CD8-positive, alpha-beta memory T cell (primary cell): Measurements from ENCODE around the gene NCBP1. TPM values are rescaled to one million over a fixed set of nuclear protein-coding genes. Genes with fewer than 3 reads are reported as not detected.

Experiments used
- CTCF ChIA-PET: fragments of 350-600 bp; sonication (Branson Sonifier 250); formaldehyde crosslinking; loops from one replicate; lab custom pipeline; 2021; ENCODE audit warnings: antibody characterized with exemption; lab: Charles Lee
- POLR2A ChIA-PET: fragments of 350-600 bp; sonication (Branson Sonifier 250); formaldehyde crosslinking; loops from one replicate; lab custom pipeline; 2021; ENCODE audit warnings: antibody characterized with exemption; lab: Charles Lee
- DNase-seq, 5 donors: peaks; one replicate each; pipeline versions ENCODE4 v3.0.0 to v3.0.0-alpha.2; 2020 to 2022; ENCODE audit warnings: mixed read lengths in 1 of 5
- H3K27ac ChIP-seq: one replicate; pipeline ENCODE4 v1.7.0; 2013; ENCODE audit warnings: low read depth, mild to moderate bottlenecking, low read length, moderate library complexity
- H3K27me3 ChIP-seq: 2 replicates; pipeline ENCODE4 v1.7.0; 2013; ENCODE audit warnings: low read length, mild to moderate bottlenecking; ENCODE audit not compliant: insufficient read depth, poor library complexity, severe bottlenecking
- H3K36me3 ChIP-seq: 2 replicates; pipeline ENCODE4 v1.7.0; 2013; ENCODE audit warnings: mild to moderate bottlenecking, low read length, moderate library complexity; ENCODE audit not compliant: insufficient read depth
- H3K4me1 ChIP-seq: 2 replicates; pipeline ENCODE4 v1.7.0; 2013; ENCODE audit warnings: mild to moderate bottlenecking, low read length, moderate library complexity; ENCODE audit not compliant: insufficient read depth
- H3K4me3 ChIP-seq: 2 replicates; pipeline ENCODE4 v1.7.0; 2013; ENCODE audit warnings: mild to moderate bottlenecking, low read length
- H3K9me3 ChIP-seq: 2 replicates; pipeline ENCODE4 v1.7.0; 2013; ENCODE audit warnings: mild to moderate bottlenecking, low read length
- H3K27ac Mint-ChIP-seq, 8 donors: one replicate each; pipeline ENCODE4 v1.8.0; 2020 to 2021; ENCODE audit warnings: mixed read lengths in 8 of 8, mild to moderate bottlenecking in 6 of 8, inconsistent platforms in 3 of 8, moderate library complexity in 3 of 8
- H3K27me3 Mint-ChIP-seq, 2 donors: one replicate each; pipeline ENCODE4 v1.8.0; 2020 to 2021; ENCODE audit warnings: mixed read lengths in 2 of 2, mild to moderate bottlenecking in 1 of 2, moderate library complexity in 1 of 2
- H3K36me3 Mint-ChIP-seq, 3 donors: one replicate each; pipeline ENCODE4 v1.8.0; 2020 to 2021; ENCODE audit warnings: mixed read lengths in 3 of 3, inconsistent platforms in 1 of 3, mild to moderate bottlenecking in 1 of 3
- H3K4me1 Mint-ChIP-seq, 3 donors: one replicate each; pipeline ENCODE4 v1.8.0; 2020 to 2021; ENCODE audit warnings: mixed read lengths in 3 of 3, inconsistent platforms in 1 of 3, mild to moderate bottlenecking in 1 of 3
- H3K4me3 Mint-ChIP-seq, 7 donors: one replicate each; pipeline ENCODE4 v1.8.0; 2020 to 2021; ENCODE audit warnings: mixed read lengths in 7 of 7, mild to moderate bottlenecking in 6 of 7, moderate library complexity in 4 of 7, inconsistent platforms in 2 of 7
- H3K9me3 Mint-ChIP-seq, 5 donors: one replicate each; pipeline ENCODE4 v1.8.0; 2020 to 2022; ENCODE audit warnings: mixed read lengths in 5 of 5, mild to moderate bottlenecking in 3 of 5, moderate library complexity in 2 of 5, inconsistent platforms in 1 of 5
- polyA plus RNA-seq: library from polyadenylated mRNA; unstranded; fragments of 300-500 nt; fragmentation: Illumina TruSeq; gene quantifications from one replicate; pipeline ENCODE4 v1.2.3, GENCODE V29; 2021
- total RNA-seq, 2 experiments: library from RNA; stranded (reverse); gene quantifications; one replicate each; pipeline ENCODE4 v1.2.3, GENCODE V29; 2021

Gene NCBP1
- total and polyA plus RNA-seq, 3 experiments from 2014 or later, result 15.4 to 49.6 (median 47.7) TPM

GRCh38 chr9:97628668-97629067, 5.0 kb upstream of the NCBP1 start:
- POLR2A ChIA-PET, result no interaction called here
- Histone ChIP-seq H3K4me3 (no peak overlapping the region), H3K27me3 (no peaks in the 10 kb centered on the region), H3K4me1 (peaks cover 12% of the 10 kb centered on the region), H3K36me3 (no peaks in the 10 kb centered on the region), H3K27ac (no peak overlapping the region), H3K9me3 (no peaks in the 10 kb centered on the region)
- Mint-ChIP-seq H3K27ac (peak overlapping the region in 1 of 8 donors; percentile 16), H3K27me3 (no peaks in the 10 kb centered on the region), H3K4me1 (peaks cover 17 to 43% (median 32%) of the 10 kb centered on the region in 3 donors), H3K36me3 (peaks cover 0 to 48% (median 10%) of the 10 kb centered on the region in 3 donors), H3K9me3 (no peaks in the 10 kb centered on the region), H3K4me3 (peak overlapping the region in 1 of 7 donors; percentile 63)
- CTCF ChIA-PET, result interaction anchor here (1.0 to 1.5 kb wide), 2 partner anchors 30 to 216 kb away, joined by 3 read pairs; no protein-coding TSS in a partner anchor
- DNase-seq, result no peak

DNA sequence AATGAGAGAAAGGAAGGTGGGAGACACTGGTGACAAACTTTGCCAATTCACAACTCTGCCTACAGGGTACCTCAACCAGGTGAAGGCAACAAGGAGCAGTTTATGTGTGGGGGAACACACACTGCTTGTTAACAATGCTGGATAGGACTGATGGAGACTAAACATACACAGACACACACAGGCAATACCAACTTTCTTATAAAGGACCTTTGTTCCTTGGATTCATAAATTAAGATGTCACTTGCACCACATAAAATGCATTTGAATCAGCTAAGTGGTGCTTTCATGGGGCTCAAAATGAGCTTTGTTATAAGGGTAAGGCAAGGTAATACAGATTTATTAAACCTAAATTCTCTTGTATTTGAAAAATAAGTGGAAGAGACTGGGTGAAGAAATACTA, 4.5 kb upstream of the NCBP1 start:
- DNase-seq, result no peak
- Histone ChIP-seq H3K36me3 (no peaks in the 10 kb centered on the region), H3K4me1 (peaks cover 12% of the 10 kb centered on the region), H3K4me3 (no peak overlapping the region), H3K9me3 (no peaks in the 10 kb centered on the region), H3K27ac (no peak overlapping the region), H3K27me3 (no peaks in the 10 kb centered on the region)
- H3K4me1 Mint-ChIP-seq, result peaks cover 21 to 45% (median 34%) of the 10 kb centered on the region in 3 donors
- peak overlapping the region in 1 of 8 donors; percentile 16 for H3K27ac Mint-ChIP-seq
- peak overlapping the region in 1 of 7 donors; percentile 63 for H3K4me3 Mint-ChIP-seq
- H3K9me3 Mint-ChIP-seq, result no peaks in the 10 kb centered on the region
- peaks cover 0 to 49% (median 8%) of the 10 kb centered on the region in 3 donors for H3K36me3 Mint-ChIP-seq
- ChIA-PET POLR2A (no interaction called here), CTCF (interaction anchor here (1.0 to 1.5 kb wide), 2 partner anchors 30 to 216 kb away, joined by 3 read pairs; no protein-coding TSS in a partner anchor)
- H3K27me3 Mint-ChIP-seq, result no peaks in the 10 kb centered on the region

- Mint-ChIP-seq H3K36me3 (peaks cover 0 to 41% (median 6%) of the 10 kb centered on the region in 3 donors), H3K27ac (peak overlapping the region in 2 of 8 donors; percentile 25 to 28), H3K4me1 (peaks cover 33 to 59% (median 46%) of the 10 kb centered on the region in 3 donors), H3K27me3 (no peaks in the 10 kb centered on the region), H3K9me3 (no peaks in the 10 kb centered on the region), H3K4me3 (peak overlapping the region in 1 of 7 donors; percentile 6)
- no peak overlapping the region for H3K27ac ChIP-seq
- ChIA-PET CTCF (no interaction called here), POLR2A (no interaction called here)
- no peak overlapping the region for H3K4me3 ChIP-seq
- no peaks in the 10 kb centered on the region for H3K36me3 ChIP-seq
- H3K27me3 ChIP-seq, result no peaks in the 10 kb centered on the region
- H3K4me1 ChIP-seq, result peaks cover 24% of the 10 kb centered on the region
- H3K9me3 ChIP-seq, result no peaks in the 10 kb centered on the region
- DNase-seq, result no peak
Measured at GRCh38 chr9:97630591-97630990, 3.0 kb upstream of the NCBP1 start.

DNA sequence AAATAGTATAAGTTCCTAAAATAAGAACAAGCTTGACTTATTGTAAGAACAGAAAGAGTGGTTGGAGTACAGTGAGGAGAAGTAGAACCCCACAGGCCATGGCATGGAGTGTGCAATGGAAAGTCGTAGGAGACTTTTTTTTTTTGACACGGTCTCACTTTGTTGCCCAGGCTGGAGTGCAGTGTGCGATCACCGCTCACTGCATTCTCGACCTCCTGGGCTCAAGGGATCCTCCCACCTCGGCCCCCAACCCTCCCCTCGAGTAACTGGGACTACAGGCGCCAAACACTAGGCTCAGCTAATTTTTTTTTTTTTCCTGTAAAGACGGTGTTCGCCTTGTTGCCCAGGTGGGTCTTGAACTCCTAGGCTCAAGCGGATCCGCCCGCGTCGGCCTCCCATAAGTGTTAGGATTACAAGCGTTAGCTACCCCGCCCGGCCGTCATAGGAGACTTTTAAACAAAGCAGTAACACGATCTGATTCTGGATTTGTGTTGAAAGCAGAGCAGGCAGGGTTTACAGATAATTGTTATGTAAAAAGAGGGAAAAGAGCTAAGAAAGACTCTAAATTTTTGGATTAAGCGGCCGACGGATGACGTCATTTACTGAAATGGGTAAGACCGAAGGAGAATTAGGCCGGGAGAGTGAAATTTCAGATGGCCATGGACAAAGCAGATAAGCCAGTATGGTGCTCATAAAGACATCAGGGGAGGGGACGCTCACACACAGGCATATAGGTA, 1.2 kb upstream of the NCBP1 start:
- DNase-seq, result peak in 1 of 5 donors; percentile 15
- peak overlapping the region; percentile 99 to 100 (median 100) for H3K27ac Mint-ChIP-seq
- no peaks in the 10 kb centered on the region for H3K27me3 Mint-ChIP-seq
- H3K4me3 Mint-ChIP-seq, result peak overlapping the region; percentile 95 to 99 (median 98)
- peak overlapping the region; percentile 75 for H3K4me3 ChIP-seq
- H3K36me3 Mint-ChIP-seq, result peaks cover 0 to 33% (median 1%) of the 10 kb centered on the region in 3 donors
- ChIA-PET POLR2A (interaction anchor here (0.6 to 2.4 kb wide), 11 partner anchors 16 to 623 kb away, joined by 3 to 22 read pairs (median 4); partner anchors contain the start of genes ANP32B, NANS, TBC1D2 and TDRD7), CTCF (interaction anchor here (0.9 to 2.8 kb wide), 5 partner anchors 14 to 245 kb away, joined by 3 to 19 read pairs (median 7); no protein-coding TSS in a partner anchor)
- H3K4me1 Mint-ChIP-seq, result peaks cover 45 to 74% (median 61%) of the 10 kb centered on the region in 3 donors
- peak overlapping the region; percentile 89 for H3K27ac ChIP-seq
- no peaks in the 10 kb centered on the region for H3K9me3 Mint-ChIP-seq
- no peaks in the 10 kb centered on the region for H3K27me3 ChIP-seq
- no peaks in the 10 kb centered on the region for H3K36me3 ChIP-seq
- peaks cover 39% of the 10 kb centered on the region for H3K4me1 ChIP-seq
- no peaks in the 10 kb centered on the region for H3K9me3 ChIP-seq

GRCh38 chr9:97633859-97634490, 354 bp downstream of the NCBP1 start:
- no peaks in the 10 kb centered on the region for H3K9me3 ChIP-seq
- POLR2A ChIA-PET, result interaction anchor here (0.9 to 2.4 kb wide), 7 partner anchors 59 to 622 kb away, joined by 3 to 22 read pairs (median 8); partner anchors contain the start of genes ANP32B, TBC1D2, TDRD7 and TRMO
- CTCF ChIA-PET, result interaction anchor here (0.8 to 2.8 kb wide), 10 partner anchors 15 to 623 kb away, joined by 3 to 19 read pairs (median 5); partner anchors contain the start of genes TDRD7 and XPA
- H3K9me3 Mint-ChIP-seq, result peaks cover 0 to 2% (median 0%) of the 10 kb centered on the region in 5 donors
- H3K27me3 Mint-ChIP-seq, result no peaks in the 10 kb centered on the region
- peak overlapping the region; percentile 89 for H3K27ac ChIP-seq
- H3K4me3 ChIP-seq, result peak overlapping the region; percentile 75
- no peaks in the 10 kb centered on the region for H3K36me3 ChIP-seq
- H3K4me3 Mint-ChIP-seq, result peak overlapping the region; percentile 95 to 99 (median 98)
- H3K27me3 ChIP-seq, result no peaks in the 10 kb centered on the region
- peaks cover 53% of the 10 kb centered on the region for H3K4me1 ChIP-seq
- peaks cover 57 to 81% (median 73%) of the 10 kb centered on the region in 3 donors for H3K4me1 Mint-ChIP-seq
- H3K36me3 Mint-ChIP-seq, result peaks cover 0 to 31% (median 1%) of the 10 kb centered on the region in 3 donors
- H3K27ac Mint-ChIP-seq, result peak overlapping the region; percentile 99 to 100 (median 100)
- DNase-seq, result peak in 1 of 5 donors; percentile 16

GRCh38 chr9:97635026-97635425, 1.4 kb downstream of the NCBP1 start:
- Histone ChIP-seq H3K36me3 (no peaks in the 10 kb centered on the region), H3K9me3 (no peaks in the 10 kb centered on the region), H3K4me1 (peaks cover 57% of the 10 kb centered on the region), H3K27me3 (no peaks in the 10 kb centered on the region), H3K4me3 (peak overlapping the region; percentile 75), H3K27ac (peak overlapping the region; percentile 89)
- no peaks in the 10 kb centered on the region for H3K27me3 Mint-ChIP-seq
- peaks cover 62 to 83% (median 77%) of the 10 kb centered on the region in 3 donors for H3K4me1 Mint-ChIP-seq
- CTCF ChIA-PET, result no interaction called here
- H3K36me3 Mint-ChIP-seq, result peaks cover 0 to 33% (median 1%) of the 10 kb centered on the region in 3 donors
- no peak for DNase-seq
- POLR2A ChIA-PET, result no interaction called here
- H3K4me3 Mint-ChIP-seq, result peak overlapping the region; percentile 95 to 99 (median 98)
- peak overlapping the region; percentile 72 to 100 (median 99) for H3K27ac Mint-ChIP-seq
- peaks cover 0 to 2% (median 0%) of the 10 kb centered on the region in 5 donors for H3K9me3 Mint-ChIP-seq

DNA sequence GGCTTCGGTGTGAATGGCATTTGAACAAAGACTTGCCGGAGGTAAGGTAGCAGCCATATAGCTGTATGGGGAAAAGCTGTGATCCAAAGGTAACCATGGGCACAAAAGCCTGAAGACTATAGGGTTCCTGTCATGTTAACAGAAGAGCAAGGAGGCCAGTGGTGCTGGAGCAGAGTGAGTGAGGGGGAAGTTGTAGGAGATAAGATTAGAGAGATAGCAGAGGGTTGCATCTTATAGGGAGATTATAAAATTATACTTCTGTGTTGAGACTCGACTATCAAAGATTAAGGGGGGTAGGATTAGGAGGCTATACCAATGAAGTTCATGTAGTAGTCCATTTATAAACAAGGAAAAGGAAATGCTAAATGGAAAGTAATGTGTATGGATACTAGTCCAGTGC, 3.3 kb downstream of the NCBP1 start:
- H3K4me1 ChIP-seq, result peaks cover 53% of the 10 kb centered on the region

More for the DNA sequence above, 3.3 kb downstream of the NCBP1 start:
- no peak overlapping the region for H3K27ac ChIP-seq
- CTCF ChIA-PET, result no interaction called here
- peaks cover 0 to 2% (median 0%) of the 10 kb centered on the region in 5 donors for H3K9me3 Mint-ChIP-seq
- no peaks in the 10 kb centered on the region for H3K9me3 ChIP-seq
- peaks cover 71 to 87% (median 79%) of the 10 kb centered on the region in 3 donors for H3K4me1 Mint-ChIP-seq
- no peaks in the 10 kb centered on the region for H3K36me3 ChIP-seq
- POLR2A ChIA-PET, result no interaction called here
- no peak overlapping the region for H3K4me3 ChIP-seq
- peak overlapping the region; percentile 8 to 72 (median 32) for H3K4me3 Mint-ChIP-seq
- no peaks in the 10 kb centered on the region for H3K27me3 Mint-ChIP-seq
- H3K27me3 ChIP-seq, result no peaks in the 10 kb centered on the region
- H3K36me3 Mint-ChIP-seq, result peaks cover 0 to 47% (median 1%) of the 10 kb centered on the region in 3 donors
- H3K27ac Mint-ChIP-seq, result peak overlapping the region in 5 of 8 donors; percentile 4 to 64 (median 52)
- DNase-seq, result no peak
